Neuronal stem cell (in vitro differentiated cells): ENCODE results near the gene AIFM1.

ENCODE experiments used
- DNase-seq: peaks from one replicate; pipeline ENCODE4 v3.0.0-alpha.2; 2013; ENCODE audit warnings: low spot score
- H2AFZ ChIP-seq: one replicate; pipeline ENCODE4 v1.6.1; 2013; ENCODE audit warnings: mild to moderate bottlenecking, low read length, inconsistent platforms
- H2AK5ac ChIP-seq: 2 replicates; pipeline ENCODE4 v1.6.1; 2013; ENCODE audit warnings: low read depth, mild to moderate bottlenecking, inconsistent platforms, low read length, moderate library complexity, mixed read lengths
- H2BK120ac ChIP-seq: 2 replicates; pipeline ENCODE4 v1.6.1; 2013; ENCODE audit warnings: low read depth, mild to moderate bottlenecking, inconsistent platforms, low read length, moderate library complexity, mixed read lengths
- H2BK12ac ChIP-seq: one replicate; pipeline ENCODE4 v1.6.1; 2013; ENCODE audit warnings: low read length, inconsistent platforms
- H2BK15ac ChIP-seq: 2 replicates; pipeline ENCODE4 v1.6.1; 2013; ENCODE audit warnings: mild to moderate bottlenecking, low read length, inconsistent platforms, mixed read lengths
- H2BK5ac ChIP-seq: one replicate; pipeline ENCODE4 v1.6.1; 2013; ENCODE audit warnings: inconsistent platforms, mild to moderate bottlenecking, low read length, moderate library complexity
- H3K14ac ChIP-seq: one replicate; pipeline ENCODE4 v1.6.1; 2013; ENCODE audit warnings: low read length, inconsistent platforms
- H3K18ac ChIP-seq: 2 replicates; pipeline ENCODE4 v1.6.1; 2013; ENCODE audit warnings: low read length, inconsistent platforms
- H3K23ac ChIP-seq: 2 replicates; pipeline ENCODE4 v1.6.1; 2013; ENCODE audit warnings: low read depth, mild to moderate bottlenecking, mixed read lengths, low read length, inconsistent platforms; ENCODE audit not compliant: poor library complexity
- H3K27ac ChIP-seq: replicated peaks from 3 replicates; pipeline ENCODE4 v1.5.1; 2013; ENCODE audit warnings: low read length, inconsistent platforms
- H3K27me3 ChIP-seq, 3 experiments: 2 replicates each; pipeline ENCODE4 v1.6.1; 2013; ENCODE audit warnings: low read length in 3 of 3, mild to moderate bottlenecking in 2 of 3, inconsistent platforms in 1 of 3, low read depth in 1 of 3, mixed read lengths in 1 of 3, moderate library complexity in 1 of 3; ENCODE audit not compliant: control insufficient read depth in 3 of 3, insufficient read depth in 3 of 3
- H3K36me3 ChIP-seq, 2 donors: replicated peaks in 1 of 2; 2 replicates each; pipeline ENCODE4 v1.6.1; 2013; ENCODE audit warnings: low read length in 2 of 2; ENCODE audit not compliant: control insufficient read depth in 2 of 2, insufficient read depth in 2 of 2
- H3K4ac ChIP-seq: 2 replicates; pipeline ENCODE4 v1.6.1; 2013; ENCODE audit warnings: inconsistent platforms, mild to moderate bottlenecking, low read length, moderate library complexity
- H3K4me1 ChIP-seq, 2 donors: 1 replicate in 1 of 2; 2 replicates in 1 of 2; pipeline ENCODE4 v1.6.1; 2013; ENCODE audit warnings: low read length in 2 of 2, low read depth in 1 of 2; ENCODE audit not compliant: control insufficient read depth in 2 of 2, insufficient read depth in 1 of 2
- H3K4me2 ChIP-seq: one replicate; pipeline ENCODE4 v1.6.1; 2013; ENCODE audit warnings: mild to moderate bottlenecking, low read length, inconsistent platforms; ENCODE audit not compliant: insufficient read depth, poor library complexity, severe bottlenecking
- H3K4me3 ChIP-seq, 2 donors: 2 replicates each; pipeline ENCODE4 v1.5.1; 2013; ENCODE audit warnings: low read length in 2 of 2, mild to moderate bottlenecking in 2 of 2, inconsistent platforms in 1 of 2, moderate library complexity in 1 of 2
- H3K79me1 ChIP-seq: one replicate; pipeline ENCODE4 v1.6.1; 2013; ENCODE audit warnings: low read depth, mild to moderate bottlenecking, inconsistent platforms, low read length, moderate library complexity
- H3K9ac ChIP-seq: one replicate; pipeline ENCODE4 v1.6.1; 2013; ENCODE audit warnings: mild to moderate bottlenecking, low read depth, low read length, inconsistent platforms; ENCODE audit not compliant: poor library complexity
- H3K9me3 ChIP-seq, 2 donors: replicated peaks in 1 of 2; 2 replicates each; pipeline versions ENCODE3 to v1.6.1; 2013; ENCODE audit warnings: low read length in 2 of 2, mild to moderate bottlenecking in 2 of 2, inconsistent platforms in 1 of 2, low read depth in 1 of 2, mixed read lengths in 1 of 2, moderate library complexity in 1 of 2; ENCODE audit not compliant: control insufficient read depth in 2 of 2, insufficient read depth in 1 of 2
- H4K8ac ChIP-seq: one replicate; pipeline ENCODE4 v1.6.1; 2013; ENCODE audit warnings: low read depth, mild to moderate bottlenecking, inconsistent platforms, low read length, moderate library complexity
- H4K91ac ChIP-seq: one replicate; pipeline ENCODE4 v1.6.1; 2013; ENCODE audit warnings: low read length, low read depth, mild to moderate bottlenecking, inconsistent platforms; ENCODE audit not compliant: poor library complexity
- WGBS, 2 donors: extraction: QIAGEN DNeasy Blood & Tissue Kit; methylation state at CpG; one replicate each; pipeline ENCODE4 v1.1.7; 2013; ENCODE audit warnings: missing lambda C conversion rate in 2 of 2, mixed read lengths in 1 of 2; ENCODE audit not compliant: insufficient read length in 2 of 2, insufficient replicate concordance in 1 of 2; ENCODE audit errors: extremely low coverage in 2 of 2; 5-methylcytosine and 5-hydroxymethylcytosine counted together

The AIFM1 gene

DNA sequence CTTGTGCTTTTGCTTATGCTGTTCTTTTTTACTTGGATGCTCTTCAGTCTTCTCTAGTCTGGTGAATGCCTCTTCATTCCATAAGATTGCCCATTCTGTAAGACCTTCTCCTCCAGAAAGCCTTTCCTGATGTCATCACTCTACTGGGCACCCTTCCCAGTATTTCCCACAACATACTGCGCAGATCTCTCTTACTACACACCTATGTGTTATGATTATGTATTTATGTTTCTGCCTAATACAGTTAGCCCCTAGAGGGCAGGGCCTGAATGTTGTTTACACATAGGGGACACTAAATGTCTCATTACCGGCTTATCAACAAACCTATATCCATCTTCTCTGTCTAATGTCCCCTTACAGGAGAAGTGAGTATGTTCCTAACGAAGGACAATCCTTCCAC, 21.1 kb downstream of the AIFM1 start:
- no peak overlapping the region for H2AK5ac ChIP-seq

GRCh38 chrX:130139474-130140201, 26.0 kb downstream of the AIFM1 start:
- H3K4me3 ChIP-seq, result no peak overlapping the region
- no peak overlapping the region for H2BK12ac ChIP-seq
- H3K18ac ChIP-seq, result no peak overlapping the region
- no peak overlapping the region for H3K14ac ChIP-seq
- no peak overlapping the region for H2AFZ ChIP-seq
- H3K4ac ChIP-seq, result no peak overlapping the region
- H4K8ac ChIP-seq, result no peak overlapping the region
- H3K4me2 ChIP-seq, result no peak overlapping the region
- no peak overlapping the region for H2BK15ac ChIP-seq
- WGBS, 2 donors, result no CpG with 5 or more reads among the region's 3 CpGs
- H3K23ac ChIP-seq, result no peak overlapping the region
- H3K9ac ChIP-seq, result no peak overlapping the region
- H3K36me3 ChIP-seq, result peaks cover 16 to 81% of the 10 kb centered on the region in 2 donors
- H3K27ac ChIP-seq, result no peak overlapping the region
- H3K79me1 ChIP-seq, result no peaks in the 10 kb centered on the region
- H4K91ac ChIP-seq, result no peak overlapping the region
- DNase-seq, result no peak
- no peak overlapping the region for H2BK120ac ChIP-seq
- H3K27me3 ChIP-seq, result peaks cover 0 to 2% (median 0%) of the 10 kb centered on the region in 3 experiments
- H3K4me1 ChIP-seq, result no peaks in the 10 kb centered on the region
- no peak overlapping the region for H2BK5ac ChIP-seq
- H3K9me3 ChIP-seq, result no peaks in the 10 kb centered on the region
- H2AK5ac ChIP-seq, result no peak overlapping the region

More for the DNA sequence above, 21.1 kb downstream of the AIFM1 start:
- no CpG with 5 or more reads among the region's 3 CpGs for WGBS, 2 donors
- Histone ChIP-seq H2BK120ac (no peak overlapping the region), H3K27ac (no peak overlapping the region), H3K9ac (no peak overlapping the region), H3K14ac (no peak overlapping the region), H3K4ac (no peak overlapping the region), H3K4me3 (no peak overlapping the region), H3K18ac (no peak overlapping the region), H3K9me3 (no peaks in the 10 kb centered on the region), H3K23ac (no peak overlapping the region), H3K36me3 (peaks cover 12 to 89% of the 10 kb centered on the region in 2 donors), H2BK5ac (no peak overlapping the region), H2AFZ (no peak overlapping the region), H3K27me3 (peaks cover 0 to 2% (median 0%) of the 10 kb centered on the region in 3 experiments), H4K91ac (no peak overlapping the region), H3K4me1 (no peaks in the 10 kb centered on the region), H3K4me2 (no peak overlapping the region), H4K8ac (no peak overlapping the region), H2BK15ac (no peak overlapping the region), H2BK12ac (no peak overlapping the region), H3K79me1 (no peaks in the 10 kb centered on the region)
- no peak for DNase-seq

- H2BK5ac ChIP-seq, result no peak overlapping the region
- no peaks in the 10 kb centered on the region for H3K27me3 ChIP-seq
Observed at GRCh38 chrX:130136961-130137360, 28.7 kb downstream of the AIFM1 start.

DNA sequence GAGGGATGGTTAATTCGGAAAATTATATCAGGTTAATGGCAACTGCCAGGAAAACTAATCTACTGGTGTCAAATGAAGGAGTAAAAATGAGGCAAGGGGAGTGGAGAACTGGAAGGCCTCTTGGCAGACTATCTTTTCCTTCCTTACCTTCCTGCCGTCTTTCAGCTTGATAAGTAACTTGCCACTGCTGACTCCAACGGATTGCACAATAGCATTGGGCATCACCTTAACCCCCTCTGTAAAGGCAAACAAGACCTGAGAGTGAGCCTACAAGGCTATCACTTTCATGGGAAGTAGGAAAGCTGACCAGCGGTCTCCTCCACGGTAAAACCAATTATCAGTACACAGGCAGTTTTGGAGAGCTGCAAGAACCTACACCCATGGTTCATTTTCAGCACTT, 29.1 kb downstream of the AIFM1 start:
- Histone ChIP-seq H4K91ac (no peak overlapping the region), H3K9ac (no peak overlapping the region), H3K4me3 (no peak overlapping the region), H3K27ac (no peak overlapping the region), H2BK12ac (no peak overlapping the region), H3K4ac (no peak overlapping the region), H3K14ac (no peak overlapping the region), H3K79me1 (no peaks in the 10 kb centered on the region), H2AFZ (no peak overlapping the region), H3K27me3 (no peaks in the 10 kb centered on the region), H3K23ac (no peak overlapping the region), H2BK120ac (no peak overlapping the region), H3K18ac (no peak overlapping the region), H3K4me1 (no peaks in the 10 kb centered on the region), H2BK15ac (no peak overlapping the region), H2BK5ac (no peak overlapping the region), H3K9me3 (no peaks in the 10 kb centered on the region), H3K36me3 (peaks cover 10 to 79% of the 10 kb centered on the region in 2 donors), H4K8ac (no peak overlapping the region), H2AK5ac (no peak overlapping the region), H3K4me2 (no peak overlapping the region)
- no peak for DNase-seq
- no CpG with 5 or more reads among the region's 5 CpGs for WGBS, 2 donors

More at GRCh38 chrX:130136961-130137360, 28.7 kb downstream of the AIFM1 start:
- Histone ChIP-seq H3K4me2 (no peak overlapping the region), H3K4me3 (no peak overlapping the region), H3K4me1 (no peaks in the 10 kb centered on the region), H3K4ac (no peak overlapping the region), H2BK15ac (no peak overlapping the region), H4K91ac (no peak overlapping the region), H2AK5ac (no peak overlapping the region), H3K79me1 (no peaks in the 10 kb centered on the region), H3K23ac (no peak overlapping the region), H2BK12ac (no peak overlapping the region), H3K9ac (no peak overlapping the region), H3K14ac (no peak overlapping the region), H2BK120ac (no peak overlapping the region), H3K18ac (no peak overlapping the region), H2AFZ (no peak overlapping the region), H3K27ac (no peak overlapping the region), H4K8ac (no peak overlapping the region), H3K36me3 (peaks cover 10 to 79% of the 10 kb centered on the region in 2 donors), H3K9me3 (no peaks in the 10 kb centered on the region)
- no CpG with 5 or more reads among the region's 8 CpGs for WGBS, 2 donors
- DNase-seq, result no peak
